HG03095 (cell line): Measurements from ENCODE around the gene PSME3IP1.

ENCODE experiments used
- ATAC-seq: cut with Tn5 transposase; IDR thresholded peaks from one replicate; pipeline ENCODE4 v1.9.1; 2021; ENCODE audit warnings: moderate library complexity; ENCODE audit not compliant: unreplicated experiment

PSME3IP1 gene

GRCh38 chr16:57169327-57169726 lies 16.5 kb downstream of the PSME3IP1 start:
- ATAC-seq = no peak

GRCh38 chr16:57167953-57168352 lies 17.9 kb downstream of the PSME3IP1 start:
- ATAC-seq = no peak

- ATAC-seq = no peak
These were observed 18.3 kb downstream of the PSME3IP1 start for GRCh38 chr16:57167538-57167937.

- ATAC-seq = no peak
These were observed 18.9 kb downstream of the PSME3IP1 start for GRCh38 chr16:57166951-57167350.

GRCh38 chr16:57166451-57166850 lies 19.4 kb downstream of the PSME3IP1 start:
- ATAC-seq = no peak

- no peak for ATAC-seq
These were observed 19.9 kb downstream of the PSME3IP1 start for GRCh38 chr16:57165938-57166337.

GRCh38 chr16:57165483-57165882 lies 20.4 kb downstream of the PSME3IP1 start:
- no peak for ATAC-seq

- no peak for ATAC-seq
These were observed 22.0 kb downstream of the PSME3IP1 start for GRCh38 chr16:57163842-57164241.

- no peak for ATAC-seq
These were observed 26.4 kb downstream of the PSME3IP1 start for GRCh38 chr16:57159447-57159846.

GRCh38 chr16:57157533-57157932 lies 28.3 kb downstream of the PSME3IP1 start:
- ATAC-seq = no peak

- ATAC-seq = no peak
These were observed 29.5 kb downstream of the PSME3IP1 start for GRCh38 chr16:57156351-57156703.

- ATAC-seq = no peak
These were observed 30.0 kb downstream of the PSME3IP1 start for GRCh38 chr16:57155702-57156350.

- no peak for ATAC-seq
These were observed 32.0 kb downstream of the PSME3IP1 start for GRCh38 chr16:57153841-57154240.

GRCh38 chr16:57152096-57153093 lies 33.4 kb downstream of the PSME3IP1 start:
- ATAC-seq = no peak

- no peak for ATAC-seq
These were observed 34.5 kb downstream of the PSME3IP1 start for GRCh38 chr16:57151369-57151768.

- no peak for ATAC-seq
These were observed 35.0 kb downstream of the PSME3IP1 start for GRCh38 chr16:57150682-57151330.

GRCh38 chr16:57149391-57149790 lies 36.4 kb downstream of the PSME3IP1 start:
- no peak for ATAC-seq

GRCh38 chr16:57148481-57148880 lies 37.4 kb downstream of the PSME3IP1 start:
- ATAC-seq = no peak

- no peak for ATAC-seq
These were observed 38.2 kb downstream of the PSME3IP1 start for GRCh38 chr16:57147381-57148221.

GRCh38 chr16:57146735-57147134 lies 39.1 kb downstream of the PSME3IP1 start:
- no peak for ATAC-seq
